HCT116 (cell line): ENCODE measurements around the gene EMC1.

Experiments used
- CTCF ChIP-seq, 3 experiments: fragments of 200-600 bp in 1 of 3; sonication (generic) in 1 of 3; IDR thresholded peaks in 2 of 3; conservative IDR thresholded peaks in 1 of 3; 2 replicates each; pipeline ENCODE4 v1.5.1; 2012 to 2017; ENCODE audit warnings: low read depth in 2 of 3, low read length in 2 of 3, antibody characterized with exemption in 1 of 3, borderline replicate concordance in 1 of 3, control low read depth in 1 of 3, mild to moderate bottlenecking in 1 of 3, mixed read lengths in 1 of 3, mixed run types in 1 of 3, moderate library complexity in 1 of 3; ENCODE audit not compliant: insufficient read depth in 1 of 3
- JUND ChIP-seq: IDR thresholded peaks from 2 replicates; pipeline ENCODE4 v1.6.1; 2012
- POLR2A ChIP-seq: IDR thresholded peaks from 2 replicates; pipeline ENCODE4 v1.7.0; 2011; ENCODE audit warnings: borderline replicate concordance; ENCODE audit not compliant: insufficient read depth, insufficient read length; ENCODE audit errors: extremely low read depth
- POLR2AphosphoS5 ChIP-seq: IDR thresholded peaks from 2 replicates; pipeline ENCODE4 v1.6.1; 2011; ENCODE audit warnings: mild to moderate bottlenecking, low read depth, low read length, moderate library complexity
- REST ChIP-seq: IDR thresholded peaks from 2 replicates; pipeline ENCODE4 v1.6.1; 2012; ENCODE audit warnings: low read depth
- YY1 ChIP-seq: IDR thresholded peaks from 2 replicates; pipeline ENCODE4 v1.6.1; 2011; ENCODE audit warnings: low read length, low read depth, moderate library complexity, mild to moderate bottlenecking; ENCODE audit not compliant: insufficient replicate concordance; ENCODE audit errors: extremely low read depth

GRCh38 chr1:19268445-19268844, 17.1 kb upstream of the EMC1 start:
- no peak for TF ChIP-seq CTCF (IDR thresholded peaks at IDR 0.05 in 2 of 3, conservative IDR thresholded peaks at IDR 0.05 in 1 of 3; ENCODE audit: borderline replicate concordance in 1 of 3, insufficient read depth in 1 of 3, low read depth in 2 of 3, low read length in 2 of 3)
- TF ChIP-seq REST, result no peak
- no peak for TF ChIP-seq POLR2AphosphoS5
- no peak for TF ChIP-seq JUND
- no peak for TF ChIP-seq POLR2A
- no peak for TF ChIP-seq YY1
